DMS53 (cell line): ENCODE data around the gene WDR26.
"Not testable (repeated sequence)": the region's sequence is repeated elsewhere in the genome, so short reads cannot be mapped to it uniquely, and the experiment has no call there.

ENCODE experiments used
- DNase-seq: peaks from one replicate; lab custom pipeline; 2025; lab: John Stamatoyannopoulos, UW

WDR26 gene

DNA sequence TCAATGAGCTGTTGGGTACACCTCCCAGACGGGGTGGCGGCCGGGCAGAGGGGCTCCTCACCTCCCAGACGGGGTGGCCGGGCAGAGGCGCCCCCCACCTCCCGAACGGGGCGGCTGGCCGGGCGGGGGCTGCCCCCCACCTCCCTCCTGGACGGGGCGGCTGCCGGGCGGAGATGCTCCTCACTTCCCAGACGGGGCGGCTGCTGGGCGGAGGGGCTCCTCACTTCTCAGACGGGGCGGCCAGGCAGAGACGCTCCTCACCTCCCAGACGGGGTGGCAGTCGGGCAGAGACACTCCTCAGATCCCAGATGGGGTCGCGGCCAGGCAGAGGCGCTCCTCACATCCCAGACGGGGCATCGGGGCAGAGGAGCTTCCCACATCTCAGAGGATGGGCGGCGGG, 84.9 kb downstream of the WDR26 start:
- not testable (repeated sequence) for DNase-seq

DNA sequence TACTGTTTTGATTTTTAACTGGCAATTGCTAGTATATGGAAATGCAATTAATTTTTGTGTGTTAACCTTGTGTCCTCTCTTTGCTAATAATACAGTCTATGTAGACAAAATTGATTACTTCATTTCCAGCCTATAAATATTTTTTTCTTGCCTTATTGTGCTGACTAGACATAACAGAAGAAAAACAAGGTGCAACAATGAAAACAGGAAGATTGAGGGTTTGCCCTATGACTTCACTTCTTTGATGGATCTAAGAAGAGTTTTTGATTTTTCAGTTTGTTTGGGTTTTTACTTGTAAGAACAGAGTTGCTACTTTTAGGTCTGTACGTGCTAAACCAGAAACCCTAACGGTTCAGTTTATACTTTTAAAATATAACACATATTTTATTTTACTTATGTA, 86.5 kb downstream of the WDR26 start:
- no peak for DNase-seq

GRCh38 chr1:224343679-224344078, 90.9 kb downstream of the WDR26 start:
- DNase-seq: peak; percentile 30

GRCh38 chr1:224340453-224341384, 93.9 kb downstream of the WDR26 start:
- peak; percentile 73 for DNase-seq

GRCh38 chr1:224339442-224340033, 95.1 kb downstream of the WDR26 start:
- DNase-seq: peak; percentile 9

DNA sequence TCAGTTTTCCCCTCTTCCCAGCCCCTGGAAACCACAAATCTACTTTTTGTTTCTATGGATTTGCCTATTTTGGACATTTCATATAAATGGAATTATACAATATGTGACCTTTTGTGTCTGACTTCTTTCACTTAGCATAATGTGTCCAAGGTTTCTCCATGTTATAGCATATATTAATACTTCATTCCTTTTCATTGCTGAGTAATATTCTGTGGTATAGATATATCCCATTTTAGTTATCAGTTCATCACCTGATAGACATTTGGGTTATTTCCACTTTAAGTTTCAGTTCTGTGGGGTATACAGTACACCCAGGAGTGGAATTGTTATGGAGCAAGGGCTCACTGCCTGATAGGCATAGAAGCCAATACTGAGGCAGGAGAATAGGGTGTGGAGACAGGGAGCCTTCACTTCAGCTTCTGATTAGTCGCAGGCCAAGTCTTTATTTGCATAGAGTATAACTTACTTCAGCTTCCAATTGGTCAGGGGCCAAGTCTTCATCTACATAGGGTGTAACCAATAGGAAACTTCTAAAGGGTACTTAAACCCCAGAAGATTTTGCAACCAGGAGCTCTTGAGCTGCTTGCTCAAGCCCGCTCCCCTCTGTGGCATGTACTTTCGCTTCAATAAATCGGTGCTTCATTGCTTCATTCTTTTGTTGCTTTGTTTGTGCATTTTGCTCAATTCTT, 96.3 kb downstream of the WDR26 start:
- DNase-seq: no peak
